Measurements from ENCODE around the gene DNAI2.

- TF ChIP-seq, protein P1, sequence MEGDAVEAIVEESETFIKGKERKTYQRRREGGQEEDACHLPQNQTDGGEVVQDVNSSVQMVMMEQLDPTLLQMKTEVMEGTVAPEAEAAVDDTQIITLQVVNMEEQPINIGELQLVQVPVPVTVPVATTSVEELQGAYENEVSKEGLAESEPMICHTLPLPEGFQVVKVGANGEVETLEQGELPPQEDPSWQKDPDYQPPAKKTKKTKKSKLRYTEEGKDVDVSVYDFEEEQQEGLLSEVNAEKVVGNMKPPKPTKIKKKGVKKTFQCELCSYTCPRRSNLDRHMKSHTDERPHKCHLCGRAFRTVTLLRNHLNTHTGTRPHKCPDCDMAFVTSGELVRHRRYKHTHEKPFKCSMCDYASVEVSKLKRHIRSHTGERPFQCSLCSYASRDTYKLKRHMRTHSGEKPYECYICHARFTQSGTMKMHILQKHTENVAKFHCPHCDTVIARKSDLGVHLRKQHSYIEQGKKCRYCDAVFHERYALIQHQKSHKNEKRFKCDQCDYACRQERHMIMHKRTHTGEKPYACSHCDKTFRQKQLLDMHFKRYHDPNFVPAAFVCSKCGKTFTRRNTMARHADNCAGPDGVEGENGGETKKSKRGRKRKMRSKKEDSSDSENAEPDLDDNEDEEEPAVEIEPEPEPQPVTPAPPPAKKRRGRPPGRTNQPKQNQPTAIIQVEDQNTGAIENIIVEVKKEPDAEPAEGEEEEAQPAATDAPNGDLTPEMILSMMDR (IDR thresholded peaks at IDR 0.05) = no peak
- TF ChIP-seq POLR2A (IDR thresholded peaks at IDR 0.05) = no peak
These were observed 28.7 kb upstream of the DNAI2 start for GRCh38 chr17:74245145-74245831.

Data from uterus (tissue), 2 donors.